A549 (cell line): ENCODE measurements around the gene NPB. TPM values are rescaled to one million over a fixed set of nuclear protein-coding genes. Genes with fewer than 3 reads are reported as not detected.
A peak's percentile ranks its signal among the peaks of the same experiment; 100 is the strongest.

Experiments
- ATAC-seq, 2 experiments: fragments of 200-7000 bp in 1 of 2; fragments of >200 bp in 1 of 2; cut with Nextera tagmentation in 1 of 2; cut with Tn5 transposase in 1 of 2; 3 replicates each; pipeline versions ENCODE4 v1.8.0 to v1.9.1; 2018 to 2020; ENCODE audit warnings: mild to moderate bottlenecking in 1 of 2, moderate library complexity in 1 of 2
- CTCF ChIA-PET: fragments of 300-600 bp; sonication (Branson Sonifier 250); formaldehyde crosslinking; extraction: SDS; loops from one replicate; lab custom pipeline; 2021; ENCODE audit warnings: antibody characterized with exemption, inconsistent platforms; lab: Yijun Ruan, JAX
- POLR2A ChIA-PET: fragments of 350-600 bp; formaldehyde crosslinking; extraction: SDS; loops from one replicate; lab custom pipeline; 2021; ENCODE audit warnings: antibody characterized with exemption, inconsistent platforms; lab: Yijun Ruan, JAX
- DNase-seq, 2 experiments: peaks; one replicate each; pipeline versions ENCODE4 v3.0.0 to v3.0.0-alpha.2; 2011 to 2016; ENCODE audit warnings: low read depth in 1 of 2, low spot score in 1 of 2
- FAIRE-seq: peaks from 2 replicates; lab custom pipeline; 2011; peaks lifted over from hg19 to GRCh38; lab: Jason Lieb, UNC
- H3K27ac ChIP-seq, 2 experiments: fragments of >200 bp; sonication (Bioruptor Twin); formaldehyde crosslinking; 3 replicates each; pipeline ENCODE4 v1.5.1; 2016 to 2017
- H3K4me1 ChIP-seq: fragments of >200 bp; sonication (Bioruptor Twin); formaldehyde crosslinking; 3 replicates; pipeline ENCODE4 v1.6.1; 2016
- H3K4me2 ChIP-seq: fragments of >200 bp; sonication (Bioruptor Twin); formaldehyde crosslinking; 3 replicates; pipeline ENCODE4 v1.6.1; 2016
- H3K4me3 ChIP-seq: fragments of >200 bp; sonication (Bioruptor Twin); formaldehyde crosslinking; 3 replicates; pipeline ENCODE4 v1.5.1; 2016
- H3K9me3 ChIP-seq: fragments of >200 bp; sonication (Bioruptor Twin); formaldehyde crosslinking; 3 replicates; pipeline ENCODE4 v1.6.1; 2016
- CTCF ChIP-seq: fragments of >200 bp; sonication (Bioruptor Twin); formaldehyde crosslinking; IDR thresholded peaks from 3 replicates; pipeline ENCODE4 v1.5.1; 2016
- EHF ChIP-seq: fragments of 250-450 bp; sonication (Bioruptor Pico); IDR thresholded peaks from 2 replicates; pipeline ENCODE4 v1.5.0; 2020; ENCODE audit warnings: mild to moderate bottlenecking
- EHMT2 ChIP-seq: fragments of 200-600 bp; sonication (generic); IDR thresholded peaks from 2 replicates; pipeline ENCODE4 v1.6.1; 2016; ENCODE audit warnings: antibody characterized with exemption, low read depth, mild to moderate bottlenecking, moderate library complexity
- ELK1 ChIP-seq: fragments of 150-350 bp; IDR thresholded peaks from 2 replicates; pipeline ENCODE4 v1.6.1; 2014; ENCODE audit warnings: low read depth, mild to moderate bottlenecking, low read length
- EP300 ChIP-seq, 2 experiments: fragments of >200 bp; sonication (Bioruptor Twin); formaldehyde crosslinking; IDR thresholded peaks; 2 replicates in 1 of 2; 3 replicates in 1 of 2; pipeline ENCODE4 v1.6.1; 2016 to 2017
- FOSL2 ChIP-seq, 2 experiments: fragments of 450-650 bp in 1 of 2; fragments of >200 bp in 1 of 2; sonication (Bioruptor Twin) in 1 of 2; formaldehyde crosslinking; IDR thresholded peaks; 2 replicates each; pipeline versions ENCODE4 v1.5.0 to v1.6.1; 2016 to 2020; ENCODE audit warnings: mild to moderate bottlenecking in 1 of 2, moderate library complexity in 1 of 2
- HMGXB4 ChIP-seq: fragments of 250-450 bp; sonication (Bioruptor Pico); IDR thresholded peaks from 2 replicates; pipeline ENCODE4 v1.5.0; 2021; ENCODE audit warnings: mild to moderate bottlenecking, moderate library complexity, borderline replicate concordance
- HOXA7 ChIP-seq: fragments of 250-450 bp; sonication (Bioruptor Pico); IDR thresholded peaks from 2 replicates; pipeline ENCODE4 v1.5.0; 2020; ENCODE audit warnings: mild to moderate bottlenecking, moderate library complexity
- HOXB5 ChIP-seq: fragments of 250-450 bp; sonication (Bioruptor Pico); IDR thresholded peaks from 2 replicates; pipeline ENCODE4 v1.5.0; 2020; ENCODE audit warnings: mild to moderate bottlenecking, moderate library complexity
- JUN ChIP-seq, 2 experiments: fragments of >200 bp; sonication (Bioruptor Twin); formaldehyde crosslinking; IDR thresholded peaks; 2 replicates in 1 of 2; 3 replicates in 1 of 2; pipeline ENCODE4 v1.6.1; 2016 to 2017
- MAFK ChIP-seq: fragments of 450-650 bp; IDR thresholded peaks from 2 replicates; pipeline ENCODE4 v1.6.1; 2014; ENCODE audit not compliant: partially characterized antibody
- MAX ChIP-seq: IDR thresholded peaks from 2 replicates; pipeline ENCODE4 v1.6.1; 2012
- PBX3 ChIP-seq: IDR thresholded peaks from 2 replicates; pipeline ENCODE4 v1.6.1; 2012
- PHF8 ChIP-seq: fragments of 200-600 bp; sonication (generic); IDR thresholded peaks from 2 replicates; pipeline ENCODE4 v1.6.1; 2016; ENCODE audit warnings: low read depth, mild to moderate bottlenecking, antibody characterized with exemption, moderate library complexity, borderline replicate concordance
- POLR2A ChIP-seq: IDR thresholded peaks from 2 replicates; pipeline ENCODE4 v1.6.1; 2012; ENCODE audit warnings: mild to moderate bottlenecking, low read length
- POLR2AphosphoS2 ChIP-seq: conservative IDR thresholded peaks from 2 replicates; pipeline ENCODE4 v1.6.1; 2012; ENCODE audit warnings: low read length, improper control_type of control experiment, inconsistent platforms
- RAD21 ChIP-seq, 2 experiments: fragments of >200 bp in 1 of 2; sonication (Bioruptor Twin) in 1 of 2; formaldehyde crosslinking in 1 of 2; IDR thresholded peaks in 1 of 2; conservative IDR thresholded peaks in 1 of 2; 2 replicates in 1 of 2; 3 replicates in 1 of 2; pipeline ENCODE4 v1.6.1; 2012 to 2018; ENCODE audit warnings: inconsistent platforms in 1 of 2
- RCOR1 ChIP-seq: fragments of 150-350 bp; IDR thresholded peaks from 2 replicates; pipeline ENCODE4 v1.6.1; 2014; ENCODE audit warnings: antibody characterized with exemption, low read length, low read depth
- RNF2 ChIP-seq: fragments of 200-600 bp; sonication (generic); IDR thresholded peaks from 2 replicates; pipeline ENCODE4 v1.6.1; 2016; ENCODE audit warnings: low read depth, mild to moderate bottlenecking, antibody characterized with exemption, moderate library complexity, borderline replicate concordance
- SMC3 ChIP-seq: fragments of >200 bp; sonication (Bioruptor Twin); formaldehyde crosslinking; IDR thresholded peaks from 3 replicates; pipeline ENCODE4 v1.6.1; 2018; ENCODE audit warnings: inconsistent platforms
- TFCP2L1 ChIP-seq: fragments of 250-450 bp; sonication (Bioruptor Pico); IDR thresholded peaks from 2 replicates; pipeline ENCODE4 v1.5.0; 2021; ENCODE audit warnings: mild to moderate bottlenecking
- TP53 ChIP-seq: fragments of 250-450 bp; sonication (Bioruptor Pico); IDR thresholded peaks from 2 replicates; pipeline ENCODE4 v1.5.0; 2021; ENCODE audit warnings: mild to moderate bottlenecking, moderate library complexity
- ZSCAN20 ChIP-seq: fragments of 250-450 bp; sonication (Bioruptor Pico); IDR thresholded peaks from 2 replicates; pipeline ENCODE4 v1.8.0; 2022; ENCODE audit warnings: mild to moderate bottlenecking, moderate library complexity
- WGBS: methylation state at CpG from one replicate; pipeline ENCODE4 v1.1.6; 2017; ENCODE audit errors: missing lambda C conversion rate; 5-methylcytosine and 5-hydroxymethylcytosine counted together
- polyA plus RNA-seq, 4 experiments: library from polyadenylated mRNA; depleted of rRNA in 3 of 4; stranded (reverse); fragments of >200 nt; fragmentation: RNase III in 1 of 4; extraction: RNeasy Plus Mini Kit Qiagen cat#74134 plus additional on column Dnase treatment in 1 of 4; gene quantifications; 2 replicates in 3 of 4; 3 replicates in 1 of 4; pipeline ENCODE4 v1.2.3, GENCODE V29; 2011 to 2017

The NPB gene
- polyA plus RNA-seq, 2 of the 4 experiments (the other 2 are of a cell fraction), result 0.41 to 0.45 TPM

GRCh38 chr17:81926451-81927151 is 24.6 kb downstream of the NPB start (continued):
- TF ChIP-seq HMGXB4 (CRISPR knock-in tag) (no peak), PHF8 (peak; percentile 36), JUN (IDR thresholded peaks at IDR 0.05) (peak; percentile 47 to 84; a peak in 3 of 5 replicates), RCOR1 (no peak), TP53 (0 out of 2 replicates have a peak, but pooled peaks have one; percentile 1), RAD21 (conservative IDR thresholded peaks at IDR 0.05 in 1 of 2, IDR thresholded peaks at IDR 0.05 in 1 of 2) (no peak), PBX3 (no peak; the same call in none of the 2 replicates), MAX (peak; percentile 30), MAFK (peak; percentile 98), EP300 (IDR thresholded peaks at IDR 0.05) (no peak), POLR2AphosphoS2 (peak; percentile 83)

GRCh38 chr17:81927152-81927652 is 25.2 kb downstream of the NPB start:
- WGBS, result no CpG with 5 or more reads among the region's 78 CpGs
- no peak for ATAC-seq
- ChIA-PET CTCF (interaction anchor here (0.5 to 12.8 kb wide), 22 partner anchors 10 to 628 kb away, joined by 3 to 99 read pairs (median 7); partner anchors contain the start of genes ALYREF, CENPX, LRRC45 and NOTUM), POLR2A (interaction anchor here (0.8 to 1.5 kb wide), 6 partner anchors 9 to 103 kb away, joined by 3 to 6 read pairs (median 4); partner anchors contain the start of genes CENPX and LRRC45)
- Histone ChIP-seq H3K9me3 (no peaks in the 10 kb centered on the region), H3K4me2 (peak overlapping the region; percentile 96), H3K4me1 (peaks cover 43% of the 10 kb centered on the region), H3K27ac (peak overlapping the region; percentile 96 to 98), H3K4me3 (peak overlapping the region; percentile 90)
- FAIRE-seq, result no peak
- no peak for DNase-seq
- no peak for TF ChIP-seq TP53
- TF ChIP-seq MAFK, result no peak
- no peak for TF ChIP-seq RNF2

- ATAC-seq (peak; percentile 20 to 40), FAIRE-seq (no peak), DNase-seq (peak; percentile 96 to 98)
- H3K27ac ChIP-seq, result peak within 1 kb of the TSS; percentile 96 to 98
- H3K4me1 ChIP-seq, result peaks cover 36% of the 10 kb centered on the region
- ChIA-PET CTCF (interaction anchor here (0.5 to 12.8 kb wide), 24 partner anchors 9 to 627 kb away, joined by 3 to 99 read pairs (median 7); partner anchors contain the start of genes ALYREF, CENPX, NOTUM and NPB), POLR2A (interaction anchor here (0.8 to 1.2 kb wide), 5 partner anchors 8 to 103 kb away, joined by 3 to 6 read pairs (median 3); partner anchors contain the start of genes CENPX and LRRC45)
- H3K4me2 ChIP-seq, result peak within 1 kb of the TSS; percentile 96
- no peaks in the 10 kb centered on the region for H3K9me3 ChIP-seq
- peak within 1 kb of the TSS; percentile 90 for H3K4me3 ChIP-seq
- WGBS, result under 1% methylated on average over 29 of the region's 98 CpGs
- TF ChIP-seq SMC3 (peak; percentile 54), HOXA7 (CRISPR knock-in tag) (no peak), EHF (CRISPR knock-in tag) (no peak), RNF2 (peak; percentile 42; the same call in 1 of the 2 replicates), HOXB5 (CRISPR knock-in tag) (0 out of 2 replicates have a peak, but pooled peaks have one; percentile 71), EHMT2 (no peak), RCOR1 (no peak), ZSCAN20 (CRISPR knock-in tag) (no peak), ELK1 (no peak), CTCF (peak; percentile 74), TFCP2L1 (CRISPR knock-in tag) (peak; percentile 62; the same call in 1 of the 2 replicates), FOSL2 (IDR thresholded peaks at IDR 0.05) (no peak), FOSL2 (CRISPR knock-in tag; IDR thresholded peaks at IDR 0.05) (no peak), POLR2A (peak; percentile 33)
These were observed 25.9 kb downstream of the NPB start, which contains the start of gene MAFG for GRCh38 chr17:81927653-81928543. TSS of gene MAFG (minus strand) at chr17:81927735. CDS start at chr17:81923185, 4,550 bp downstream.
